Activated CD4-positive, alpha-beta T cell treated with anti-CD3 and anti-CD28 coated beads, Interleukin-2, amount 50 U/mL, for 4 hours (primary cell): ENCODE measurements around the gene FIZ1.

Source experiments
- DNase-seq, 2 experiments: peaks; one replicate each; pipeline ENCODE4 v3.0.0-alpha.2; 2020

FIZ1 gene

GRCh38 chr19:55635856-55636440 lies 36.6 kb upstream of the FIZ1 start:
- no peak for DNase-seq

GRCh38 chr19:55635334-55635717 lies 36.0 kb upstream of the FIZ1 start:
- no peak for DNase-seq

DNA sequence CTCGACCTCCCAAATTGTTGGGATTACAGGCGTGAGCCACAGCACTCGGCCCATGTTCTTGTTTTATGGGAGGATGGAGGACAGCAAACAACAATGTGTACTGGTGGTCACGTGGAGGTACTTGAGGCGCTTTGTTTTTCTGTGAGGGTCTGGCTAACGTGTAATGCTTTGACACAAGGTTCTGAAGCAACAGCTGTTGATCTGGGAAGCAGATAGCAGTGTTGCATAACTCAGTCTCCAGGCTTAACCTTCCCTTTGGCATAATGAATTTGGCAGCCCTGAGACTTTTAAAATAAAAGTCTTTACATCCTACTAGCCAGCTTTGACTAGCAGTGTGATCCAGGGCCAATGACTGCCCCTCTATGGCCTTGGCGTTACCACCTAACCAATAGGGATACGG lies 34.5 kb upstream of the FIZ1 start:
- no peak for DNase-seq

- peak; percentile 86 to 87 for DNase-seq
Measured at GRCh38 chr19:55632463-55632834, 33.1 kb upstream of the FIZ1 start.

GRCh38 chr19:55626350-55626749 lies 27.0 kb upstream of the FIZ1 start:
- peak; percentile 38 to 42 for DNase-seq

GRCh38 chr19:55625004-55625326 lies 25.6 kb upstream of the FIZ1 start:
- no peak for DNase-seq

GRCh38 chr19:55624109-55625003 lies 25.0 kb upstream of the FIZ1 start, which contains the start of gene ZNF784:
ZNF784 (minus strand) TSS chr19:55624566; CDS start chr19:55624561, 5 bp downstream.
- DNase-seq, result peak; percentile 91 to 93

DNA sequence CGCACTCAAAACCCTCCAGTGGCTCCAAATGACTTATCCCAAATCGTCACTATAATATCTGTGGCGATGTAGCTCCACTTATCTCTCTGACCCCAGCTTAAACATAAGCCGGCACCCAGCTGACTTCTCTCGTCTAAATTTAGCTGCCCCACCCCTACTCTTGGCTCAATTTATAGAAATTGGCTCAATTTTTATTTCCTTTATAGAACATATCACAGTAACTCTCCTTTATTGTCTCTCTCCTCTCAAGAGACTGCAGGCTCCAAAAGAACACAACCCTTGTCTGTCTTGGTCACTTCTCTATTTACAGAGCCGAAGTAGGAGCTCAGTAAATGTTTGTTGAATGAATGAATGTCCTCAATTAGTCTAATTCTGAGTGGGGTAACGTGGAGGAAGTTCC lies 24.2 kb upstream of the FIZ1 start:
- no peak for DNase-seq

DNA sequence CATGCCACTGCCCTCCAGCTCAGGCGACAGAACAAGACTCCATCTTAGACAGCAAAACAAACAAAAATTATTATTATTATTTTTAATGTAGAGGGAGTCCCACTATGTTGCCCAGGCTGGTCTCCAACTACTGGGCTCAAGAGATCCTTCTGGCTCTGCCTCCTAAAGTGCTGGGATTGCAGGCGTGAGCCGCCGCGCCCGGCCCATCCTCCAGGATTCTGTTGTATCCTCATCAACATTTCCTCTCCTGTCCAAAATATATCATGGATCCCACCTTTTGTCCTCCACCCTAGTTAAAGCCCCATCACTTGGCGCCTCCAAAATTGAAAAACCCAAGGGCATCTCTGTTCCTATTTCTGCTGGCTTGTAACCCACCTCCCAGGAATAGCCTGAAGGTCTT lies 23.8 kb upstream of the FIZ1 start:
- no peak for DNase-seq

GRCh38 chr19:55622242-55622969 lies 23.1 kb upstream of the FIZ1 start:
- no peak for DNase-seq

- DNase-seq, result no peak
Measured at GRCh38 chr19:55621673-55622231, 22.4 kb upstream of the FIZ1 start.

GRCh38 chr19:55621205-55621672 lies 21.9 kb upstream of the FIZ1 start:
- DNase-seq, result no peak

DNA sequence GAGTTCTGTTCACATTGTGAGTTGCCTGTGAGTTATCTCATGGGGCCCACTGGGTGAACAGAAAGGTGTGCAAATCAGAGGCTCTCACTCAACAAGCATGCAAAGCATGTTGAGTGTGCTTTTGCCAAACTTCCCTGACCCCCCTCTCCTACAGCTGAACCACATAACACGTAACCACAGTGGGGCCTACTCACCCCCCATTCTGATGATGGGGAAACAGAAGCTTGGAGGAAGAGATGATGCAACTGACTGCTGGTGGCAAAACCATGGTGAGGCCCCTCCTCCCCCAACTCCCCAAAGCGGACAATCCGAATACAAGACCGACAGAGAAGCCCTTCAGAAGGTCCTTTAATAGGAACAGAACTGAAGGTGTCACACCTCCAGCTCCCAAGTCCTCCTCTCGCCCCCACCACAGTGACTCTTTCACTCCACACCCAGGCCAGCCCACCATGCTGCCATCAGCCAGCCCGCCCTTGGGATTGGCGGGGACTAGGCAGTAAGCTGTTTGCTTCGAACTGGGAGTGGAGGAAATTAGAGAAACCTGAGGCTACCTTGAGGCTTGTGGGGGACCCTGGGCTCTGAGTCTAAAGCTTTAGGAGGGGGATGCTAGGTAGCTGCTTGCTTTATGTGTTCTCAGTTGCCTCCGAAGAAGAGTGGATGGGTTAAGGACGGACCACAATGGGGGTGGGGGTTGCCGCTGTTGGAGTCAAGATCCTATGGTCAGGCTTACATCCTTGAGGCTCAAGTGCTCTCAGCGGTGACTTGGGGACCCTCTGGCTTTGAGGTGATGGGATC lies 21.3 kb upstream of the FIZ1 start:
- no peak for DNase-seq

DNA sequence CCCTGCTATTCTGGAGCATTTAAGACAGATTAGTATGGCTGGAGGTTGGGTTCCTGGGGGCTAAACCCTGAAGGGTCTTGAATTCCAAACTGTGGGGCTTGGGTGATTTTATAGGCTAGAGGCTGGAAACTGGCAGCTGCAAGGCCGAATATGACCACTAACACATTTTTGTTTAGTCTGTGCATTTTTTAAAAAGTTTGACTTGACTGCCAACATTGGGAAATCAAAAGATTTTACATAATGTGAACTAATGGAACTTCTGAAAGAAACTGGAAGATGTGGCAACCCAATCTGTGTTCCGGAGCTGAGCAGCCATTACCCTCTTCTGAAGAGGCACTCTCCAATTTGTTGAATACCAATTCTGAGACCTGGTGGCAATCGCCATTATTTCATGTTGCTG lies 20.0 kb upstream of the FIZ1 start:
- DNase-seq, result no peak

- DNase-seq, result no peak
Measured at GRCh38 chr19:55618426-55618825, 19.1 kb upstream of the FIZ1 start.

GRCh38 chr19:55617426-55617825 lies 18.1 kb upstream of the FIZ1 start:
- DNase-seq, result no peak

GRCh38 chr19:55616395-55616875 lies 17.1 kb upstream of the FIZ1 start:
- no peak for DNase-seq

DNA sequence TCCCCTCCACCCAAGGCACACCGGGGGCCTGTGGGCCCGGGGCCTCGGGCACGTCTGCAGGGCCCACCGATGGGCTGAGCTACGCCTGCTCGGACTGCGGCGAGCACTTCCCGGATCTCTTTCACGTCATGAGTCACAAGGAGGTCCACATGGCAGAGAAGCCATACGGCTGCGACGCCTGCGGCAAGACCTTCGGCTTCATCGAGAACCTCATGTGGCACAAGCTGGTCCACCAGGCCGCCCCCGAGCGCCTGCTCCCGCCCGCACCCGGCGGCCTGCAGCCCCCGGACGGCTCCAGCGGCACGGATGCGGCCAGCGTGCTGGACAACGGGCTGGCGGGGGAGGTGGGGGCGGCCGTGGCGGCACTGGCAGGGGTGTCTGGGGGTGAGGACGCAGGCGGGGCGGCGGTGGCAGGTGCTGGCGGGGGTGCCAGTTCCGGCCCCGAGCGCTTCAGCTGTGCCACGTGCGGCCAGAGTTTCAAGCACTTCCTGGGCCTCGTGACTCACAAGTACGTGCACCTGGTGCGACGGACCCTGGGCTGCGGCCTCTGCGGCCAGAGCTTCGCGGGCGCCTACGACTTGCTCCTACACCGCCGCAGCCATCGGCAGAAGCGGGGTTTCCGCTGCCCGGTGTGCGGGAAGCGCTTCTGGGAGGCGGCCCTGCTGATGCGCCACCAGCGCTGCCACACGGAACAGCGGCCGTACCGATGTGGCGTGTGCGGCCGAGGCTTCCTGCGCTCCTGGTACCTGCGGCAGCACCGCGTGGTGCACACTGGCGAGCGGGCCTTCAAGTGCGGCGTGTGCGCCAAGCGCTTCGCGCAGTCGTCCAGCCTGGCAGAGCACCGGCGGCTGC lies 16.5 kb upstream of the FIZ1 start:
- no peak for DNase-seq

GRCh38 chr19:55614711-55615542 lies 15.6 kb upstream of the FIZ1 start:
- DNase-seq, result no peak

GRCh38 chr19:55613930-55614710 lies 14.8 kb upstream of the FIZ1 start:
- DNase-seq, result no peak
